PC-9 (cell line): ENCODE data around the gene NF1. TPM values are rescaled to one million over a fixed set of nuclear protein-coding genes. Genes with fewer than 3 reads are reported as not detected.
A peak's percentile ranks its signal among the peaks of the same experiment; 100 is the strongest.
"Not testable (repeated sequence)": the region's sequence is repeated elsewhere in the genome, so short reads cannot be mapped to it uniquely, and the experiment has no call there.

Source experiments
- BruUV-seq: library from RNA; stranded (reverse); fragments of 400-500 nt; replicated peaks from 2 replicates; lab custom pipeline; 2021; lab: Mats Ljungman, UMichigan
- CTCF ChIA-PET: fragments of 300-600 bp; sonication (Branson Sonifier 250); formaldehyde crosslinking; loops from one replicate; lab custom pipeline; 2022; ENCODE audit warnings: antibody characterized with exemption; lab: Charles Lee
- POLR2A ChIA-PET: fragments of 300-600 bp; sonication (Branson Sonifier 250); formaldehyde crosslinking; loops from one replicate; lab custom pipeline; 2022; ENCODE audit warnings: antibody characterized with exemption; ENCODE audit not compliant: unreplicated experiment; lab: Charles Lee
- DNase-seq, 2 experiments: peaks; one replicate each; pipeline versions ENCODE4 v3.0.0 to v3.0.0-alpha.2; 2015 to 2022; ENCODE audit warnings: mixed read lengths in 1 of 2
- H2AFZ ChIP-seq: fragments of 200-600 bp; sonication (generic); 2 replicates; pipeline ENCODE4 v1.8.1; 2017; ENCODE audit warnings: antibody characterized with exemption
- H3F3A ChIP-seq: fragments of 200-600 bp; sonication (generic); 2 replicates; pipeline ENCODE4 v1.8.1; 2017; ENCODE audit warnings: antibody characterized with exemption, mild to moderate bottlenecking, low read depth; ENCODE audit not compliant: insufficient read depth
- H3K27ac ChIP-seq: fragments of 200-600 bp; sonication (generic); 2 replicates; pipeline ENCODE4 v1.6.1; 2016; ENCODE audit warnings: mixed run types
- H3K27me3 ChIP-seq: fragments of 200-600 bp; sonication (generic); 2 replicates; pipeline ENCODE4 v1.6.1; 2016; ENCODE audit warnings: low read depth, mixed run types; ENCODE audit not compliant: insufficient read depth
- H3K36me3 ChIP-seq: fragments of 200-600 bp; sonication (generic); 2 replicates; pipeline ENCODE4 v1.6.1; 2016; ENCODE audit warnings: low read depth, mixed run types
- H3K4me1 ChIP-seq: fragments of 200-600 bp; sonication (generic); replicated peaks from 2 replicates; pipeline ENCODE4 v1.6.1; 2016; ENCODE audit warnings: mixed run types; ENCODE audit not compliant: insufficient read depth
- H3K4me2 ChIP-seq: fragments of 200-600 bp; sonication (generic); 2 replicates; pipeline ENCODE4 v1.6.1; 2017; ENCODE audit warnings: mixed run types
- H3K4me3 ChIP-seq: fragments of 200-600 bp; sonication (generic); 2 replicates; pipeline ENCODE4 v1.6.1; 2016; ENCODE audit warnings: mixed run types
- H3K79me2 ChIP-seq: fragments of 200-600 bp; sonication (generic); 2 replicates; pipeline ENCODE4 v1.6.1; 2017; ENCODE audit warnings: low read depth, mixed run types
- H3K9me2 ChIP-seq: fragments of 200-600 bp; sonication (generic); 2 replicates; pipeline ENCODE4 v1.8.1; 2017; ENCODE audit warnings: mild to moderate bottlenecking; ENCODE audit not compliant: insufficient read depth
- H3K9me3 ChIP-seq: fragments of 200-600 bp; sonication (generic); 2 replicates; pipeline ENCODE4 v1.8.1; 2016; ENCODE audit warnings: low read depth; ENCODE audit not compliant: insufficient read depth
- H4K20me1 ChIP-seq: fragments of 200-600 bp; sonication (generic); 2 replicates; pipeline ENCODE4 v1.8.1; 2017; ENCODE audit not compliant: insufficient read depth
- CTCF ChIP-seq: fragments of 200-600 bp; sonication (generic); conservative IDR thresholded peaks from 2 replicates; pipeline ENCODE4 v1.6.1; 2017; ENCODE audit warnings: mixed run types, antibody characterized with exemption, mild to moderate bottlenecking, moderate library complexity
- EZH2 ChIP-seq: fragments of 200-600 bp; sonication (generic); IDR thresholded peaks from 2 replicates; pipeline ENCODE4 v1.8.0; 2017; ENCODE audit warnings: antibody characterized with exemption, low read depth
- intact Hi-C: fragments of 100-400 bp; cut with micrococcal nuclease; formaldehyde crosslinking; loops from one replicate; pipeline ENCODE4 v1.10.0; 2022; ENCODE audit not compliant: unreplicated experiment
- total RNA-seq: library from RNA; stranded (reverse); gene quantifications from 2 replicates; pipeline ENCODE4 v1.2.3, GENCODE V29; 2021

NF1 gene
- total RNA-seq, 1 experiment from 2014 or later, result 61.0 TPM

DNA sequence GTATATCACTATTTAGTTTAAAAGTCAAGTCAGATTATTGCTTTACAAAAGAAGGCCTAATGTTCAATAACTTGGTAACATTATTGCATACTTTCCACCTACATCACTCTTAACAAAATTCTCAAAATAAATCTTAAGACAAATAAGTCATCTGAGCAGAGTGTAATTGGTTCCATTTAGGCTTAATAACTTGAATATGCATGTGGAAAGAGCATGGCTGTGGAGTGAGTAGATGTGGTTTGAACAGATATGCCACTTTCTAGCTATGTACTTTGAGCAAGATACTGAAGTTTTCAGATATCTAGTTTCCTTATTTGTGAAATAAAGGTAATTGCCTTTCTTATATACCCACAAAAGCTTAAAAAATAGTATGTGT, 233.4 kb downstream of the NF1 start:
- intact Hi-C loops, result no loop called here
- no peak for DNase-seq
- POLR2A ChIA-PET, result no interaction called here
- Histone ChIP-seq H3K4me2 (no peak overlapping the region), H3K4me1 (peaks cover 3% of the 10 kb centered on the region; the same call in 1 of the 2 replicates), H3K79me2 (no peaks in the 10 kb centered on the region), H3K27ac (peak overlapping the region; percentile 20), H3K27me3 (no peaks in the 10 kb centered on the region), H3K9me2 (no peaks in the 10 kb centered on the region), H3K9me3 (no peaks in the 10 kb centered on the region), H2AFZ (no peak overlapping the region), H3K36me3 (0 out of 2 replicates have a peak, but pooled peaks cover 10% of the 10 kb centered on the region), H3F3A (0 out of 2 replicates have a peak, but pooled peaks cover 3% of the 10 kb centered on the region), H4K20me1 (no peaks in the 10 kb centered on the region), H3K4me3 (no peak overlapping the region)
- CTCF ChIA-PET, result no interaction called here
- TF ChIP-seq CTCF (no peak), EZH2 (no peak)
- no TSS peak for BruUV-seq

DNA sequence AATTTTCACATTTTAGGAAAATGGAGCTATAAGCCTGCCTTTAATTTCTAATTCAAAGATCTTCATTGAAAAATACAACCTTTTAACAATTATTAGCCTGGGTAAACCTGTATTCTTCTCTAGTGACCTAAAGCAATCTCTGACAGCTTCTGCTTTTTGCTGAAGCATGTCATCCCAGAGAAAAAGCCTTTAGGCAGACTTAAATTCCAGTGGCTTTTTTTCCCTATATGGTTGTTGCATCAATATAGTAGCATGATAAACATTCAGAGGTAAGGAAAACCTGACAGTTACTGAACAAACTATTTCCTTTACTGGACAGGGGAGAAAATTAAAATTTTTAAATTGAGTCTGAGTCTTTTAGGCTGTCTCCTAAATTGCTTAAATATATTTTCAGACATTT, 234.4 kb downstream of the NF1 start:
- no peak overlapping the region for H3K27ac ChIP-seq
- H3K27me3 ChIP-seq, result no peaks in the 10 kb centered on the region
- intact Hi-C loops, result no loop called here
- H4K20me1 ChIP-seq, result no peaks in the 10 kb centered on the region
- H3K4me2 ChIP-seq, result no peak overlapping the region
- 0 out of 2 replicates have a peak, but pooled peaks cover 10% of the 10 kb centered on the region for H3K36me3 ChIP-seq
- H3K4me1 ChIP-seq, result peaks cover 3% of the 10 kb centered on the region; the same call in 1 of the 2 replicates
- H3K9me2 ChIP-seq, result no peaks in the 10 kb centered on the region
- no peak for DNase-seq
- H3K4me3 ChIP-seq, result no peak overlapping the region
- BruUV-seq, result no TSS peak
- no peak overlapping the region for H2AFZ ChIP-seq
- TF ChIP-seq EZH2 (no peak), CTCF (no peak)
- ChIA-PET POLR2A (no interaction called here), CTCF (interaction anchor here (0.7 kb wide), 1 partner anchor 14 kb away, joined by 4 read pairs; no protein-coding TSS in a partner anchor)
- H3K9me3 ChIP-seq, result no peaks in the 10 kb centered on the region
- H3F3A ChIP-seq, result 0 out of 2 replicates have a peak, but pooled peaks cover 3% of the 10 kb centered on the region
- no peaks in the 10 kb centered on the region for H3K79me2 ChIP-seq

DNA sequence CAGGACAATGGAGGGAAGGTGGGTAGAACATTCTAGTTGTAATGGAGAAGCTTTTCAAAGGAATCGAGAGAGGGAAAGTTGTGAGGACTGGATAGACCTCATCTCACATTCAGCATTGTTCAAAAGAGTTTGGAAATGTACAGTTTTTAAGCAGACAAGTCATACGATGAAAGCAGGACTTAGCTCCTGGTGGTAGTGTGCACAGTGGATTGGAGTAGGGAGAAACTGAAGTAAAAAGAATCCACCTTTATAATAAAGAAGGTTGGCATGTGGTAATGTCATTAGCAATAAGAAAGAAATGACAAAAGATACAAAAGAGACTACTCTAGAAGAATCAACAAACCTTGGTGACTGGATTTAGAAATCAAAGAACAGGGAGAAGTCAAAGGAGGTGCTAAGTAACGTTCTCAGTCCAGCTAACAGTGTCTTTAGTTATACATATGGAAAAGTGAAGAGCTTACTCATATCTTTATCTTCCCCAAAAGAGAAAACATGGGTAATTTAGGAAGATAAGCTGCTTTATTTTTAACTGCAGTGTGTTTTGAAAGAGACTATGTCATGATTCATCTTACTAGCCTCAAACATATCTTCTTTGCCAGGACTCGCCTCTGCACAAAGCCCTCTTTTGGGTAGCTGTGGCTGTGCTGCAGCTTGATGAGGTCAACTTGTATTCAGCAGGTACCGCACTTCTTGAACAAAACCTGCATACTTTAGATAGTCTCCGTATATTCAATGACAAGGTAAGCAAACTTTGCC, 245.3 kb downstream of the NF1 start:
- CTCF ChIA-PET, result no interaction called here
- no peak for DNase-seq
- Histone ChIP-seq H3K9me3 (no peaks in the 10 kb centered on the region), H4K20me1 (no peaks in the 10 kb centered on the region; the same call in 1 of the 2 replicates), H3K4me3 (no peak overlapping the region), H3K9me2 (no peaks in the 10 kb centered on the region), H2AFZ (no peak overlapping the region), H3F3A (0 out of 2 replicates have a peak, but pooled peaks cover 6% of the 10 kb centered on the region), H3K27me3 (no peaks in the 10 kb centered on the region), H3K79me2 (no peaks in the 10 kb centered on the region), H3K4me2 (no peak overlapping the region), H3K36me3 (peaks cover 12% of the 10 kb centered on the region; the same call in 1 of the 2 replicates), H3K4me1 (no peaks in the 10 kb centered on the region), H3K27ac (no peak overlapping the region)
- no peak for TF ChIP-seq EZH2
- TF ChIP-seq CTCF, result no peak
- intact Hi-C loops, result no loop called here
- POLR2A ChIA-PET, result no interaction called here
- no TSS peak for BruUV-seq

DNA sequence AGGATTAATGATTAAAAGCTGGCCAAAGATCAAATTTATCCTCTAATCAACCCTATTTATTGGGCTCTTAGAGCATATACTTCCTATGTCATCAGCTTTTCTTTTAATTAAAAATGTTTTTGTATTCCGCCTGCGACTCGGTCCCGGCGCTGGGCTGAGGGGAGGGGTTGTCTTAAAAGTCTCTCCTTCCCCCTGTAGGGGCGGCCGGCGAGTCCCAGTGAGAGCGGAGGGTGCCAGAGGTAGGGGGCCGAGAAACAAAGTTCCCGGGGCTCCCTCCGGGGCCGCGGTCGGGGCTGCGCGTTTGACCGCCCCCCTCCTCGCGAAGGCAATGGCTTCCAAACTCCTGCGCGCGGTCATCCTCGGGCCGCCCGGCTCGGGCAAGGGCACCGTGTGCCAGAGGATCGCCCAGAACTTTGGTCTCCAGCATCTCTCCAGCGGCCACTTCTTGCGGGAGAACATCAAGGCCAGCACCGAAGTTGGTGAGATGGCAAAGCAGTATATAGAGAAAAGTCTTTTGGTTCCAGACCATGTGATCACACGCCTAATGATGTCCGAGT, 250.5 kb downstream of the NF1 start:
- H3K9me2 ChIP-seq, H3K4me2 ChIP-seq, H3K9me3 ChIP-seq, intact Hi-C loops, CTCF ChIA-PET, H3K27me3 ChIP-seq, H3K4me1 ChIP-seq, POLR2A ChIA-PET, H4K20me1 ChIP-seq, BruUV-seq, H3K4me3 ChIP-seq, H3F3A ChIP-seq, H2AFZ ChIP-seq, H3K79me2 ChIP-seq, H3K27ac ChIP-seq, DNase-seq: not testable (repeated sequence)
- H3K36me3 ChIP-seq, result peaks cover 18% of the 10 kb centered on the region
